ENCODE results near the gene ATG16L1.

The ATG16L1 gene

DNA sequence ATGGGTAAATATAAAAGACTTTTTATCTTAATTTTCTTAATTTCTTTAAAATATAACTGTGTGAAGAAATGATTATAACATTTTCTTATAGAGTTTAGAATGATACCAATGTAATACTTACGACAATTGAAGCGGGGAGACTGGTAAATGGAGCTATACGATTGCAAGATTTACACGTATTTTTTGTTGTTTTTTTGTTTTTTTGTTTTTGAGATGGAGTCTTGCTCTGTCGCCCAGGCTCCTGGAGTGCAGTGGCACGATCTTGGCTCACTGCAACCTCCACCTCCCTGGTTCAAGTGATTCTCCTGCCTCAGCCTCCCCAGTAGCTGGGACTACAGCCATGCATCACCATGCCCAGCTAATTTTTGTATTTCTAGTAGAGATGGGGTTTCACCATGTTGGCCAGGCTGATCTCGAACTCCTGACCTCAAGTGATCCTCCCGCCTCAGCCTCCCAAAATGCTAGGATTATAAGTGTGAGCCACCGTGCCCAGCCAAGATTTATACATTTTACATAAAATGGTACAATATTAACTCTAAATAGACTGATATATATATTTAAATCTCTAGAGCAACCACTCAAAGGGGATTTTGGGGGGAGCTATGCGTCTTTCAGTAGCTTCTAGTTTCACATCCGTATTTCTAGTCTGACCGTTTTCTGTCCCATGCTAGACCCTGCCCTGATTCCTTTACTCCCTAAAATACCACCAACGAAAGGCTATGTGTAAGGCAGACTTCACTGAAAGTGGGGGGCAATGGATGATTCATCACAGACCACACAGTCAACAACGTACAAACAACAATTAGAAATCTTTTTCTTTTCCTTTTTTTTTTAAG is 28.2 kb upstream of the ATG16L1 start:
- H3K4me3 Mint-ChIP-seq, result no peak overlapping the region
- TF ChIP-seq, protein P1, sequence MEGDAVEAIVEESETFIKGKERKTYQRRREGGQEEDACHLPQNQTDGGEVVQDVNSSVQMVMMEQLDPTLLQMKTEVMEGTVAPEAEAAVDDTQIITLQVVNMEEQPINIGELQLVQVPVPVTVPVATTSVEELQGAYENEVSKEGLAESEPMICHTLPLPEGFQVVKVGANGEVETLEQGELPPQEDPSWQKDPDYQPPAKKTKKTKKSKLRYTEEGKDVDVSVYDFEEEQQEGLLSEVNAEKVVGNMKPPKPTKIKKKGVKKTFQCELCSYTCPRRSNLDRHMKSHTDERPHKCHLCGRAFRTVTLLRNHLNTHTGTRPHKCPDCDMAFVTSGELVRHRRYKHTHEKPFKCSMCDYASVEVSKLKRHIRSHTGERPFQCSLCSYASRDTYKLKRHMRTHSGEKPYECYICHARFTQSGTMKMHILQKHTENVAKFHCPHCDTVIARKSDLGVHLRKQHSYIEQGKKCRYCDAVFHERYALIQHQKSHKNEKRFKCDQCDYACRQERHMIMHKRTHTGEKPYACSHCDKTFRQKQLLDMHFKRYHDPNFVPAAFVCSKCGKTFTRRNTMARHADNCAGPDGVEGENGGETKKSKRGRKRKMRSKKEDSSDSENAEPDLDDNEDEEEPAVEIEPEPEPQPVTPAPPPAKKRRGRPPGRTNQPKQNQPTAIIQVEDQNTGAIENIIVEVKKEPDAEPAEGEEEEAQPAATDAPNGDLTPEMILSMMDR (IDR thresholded peaks at IDR 0.05; ENCODE audit: unreplicated experiment in 3 of 3), result no peak
- no peaks in the 10 kb centered on the region for H3K4me1 Mint-ChIP-seq
- no peaks in the 10 kb centered on the region for H3K36me3 Mint-ChIP-seq (ENCODE audit: low read depth)
- H3K27ac Mint-ChIP-seq, result no peak overlapping the region
- H3K27me3 Mint-ChIP-seq (ENCODE audit: low read depth), result peaks cover 12% of the 10 kb centered on the region
- H3K9me3 Mint-ChIP-seq, result no peaks in the 10 kb centered on the region

DNA sequence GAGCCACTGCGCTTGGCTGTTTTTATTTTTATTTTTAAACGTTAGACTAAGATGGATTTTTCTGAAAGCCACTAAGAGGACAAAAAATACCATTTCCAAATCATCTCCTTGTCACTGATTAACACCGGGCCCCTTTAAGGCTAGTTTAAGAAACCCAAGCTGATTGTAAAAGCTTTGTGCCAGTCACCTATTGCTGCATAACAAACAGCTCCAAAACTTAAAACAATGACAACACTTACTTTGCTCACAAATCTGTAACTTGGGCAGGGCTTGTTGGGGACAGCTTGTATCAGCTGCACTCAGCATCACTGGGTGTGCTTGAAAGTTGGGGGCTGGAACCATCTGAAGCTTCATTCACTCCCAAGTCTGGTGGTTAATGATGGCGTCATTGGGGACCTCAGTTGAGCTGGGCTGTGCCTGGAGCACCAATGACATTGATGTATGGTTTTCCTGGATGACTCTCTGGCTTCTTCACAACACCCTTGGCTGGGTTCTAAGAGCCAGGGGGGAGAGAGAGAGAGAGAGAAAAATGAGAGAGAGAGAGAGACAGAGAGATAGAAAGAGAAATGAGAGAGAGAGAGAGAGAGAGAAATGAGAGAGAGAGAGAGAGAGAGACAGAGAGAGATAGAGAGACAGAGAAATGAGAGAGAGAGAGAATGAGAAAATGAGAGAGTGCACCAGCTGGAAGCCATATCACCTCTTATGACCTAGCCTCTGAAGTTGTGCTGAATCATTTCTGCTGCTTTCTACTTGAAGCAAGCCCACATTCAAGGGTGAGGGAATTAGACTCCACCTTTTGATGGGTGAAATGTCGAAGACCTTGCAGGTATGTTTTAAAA is 26.0 kb upstream of the ATG16L1 start:
- no peak overlapping the region for H3K4me3 Mint-ChIP-seq
- no peaks in the 10 kb centered on the region for H3K36me3 Mint-ChIP-seq (ENCODE audit: low read depth)
- H3K9me3 Mint-ChIP-seq, result no peaks in the 10 kb centered on the region
- H3K27me3 Mint-ChIP-seq (ENCODE audit: low read depth), result peaks cover 12% of the 10 kb centered on the region
- no peaks in the 10 kb centered on the region for H3K4me1 Mint-ChIP-seq
- TF ChIP-seq, protein P1 (IDR thresholded peaks at IDR 0.05; ENCODE audit: unreplicated experiment in 3 of 3), result no peak
- no peak overlapping the region for H3K27ac Mint-ChIP-seq

- H3K27me3 Mint-ChIP-seq (ENCODE audit: low read depth), result peaks cover 12% of the 10 kb centered on the region
- no peak overlapping the region for H3K27ac Mint-ChIP-seq
- H3K36me3 Mint-ChIP-seq (ENCODE audit: low read depth), result no peaks in the 10 kb centered on the region
- TF ChIP-seq, protein P1 (IDR thresholded peaks at IDR 0.05; ENCODE audit: unreplicated experiment in 3 of 3), result no peak
- no peaks in the 10 kb centered on the region for H3K9me3 Mint-ChIP-seq
- no peak overlapping the region for H3K4me3 Mint-ChIP-seq
- no peaks in the 10 kb centered on the region for H3K4me1 Mint-ChIP-seq
Measured at GRCh38 chr2:233226511-233227031, 24.9 kb upstream of the ATG16L1 start.

- Mint-ChIP-seq H3K36me3 (ENCODE audit: low read depth) (no peaks in the 10 kb centered on the region), H3K9me3 (no peaks in the 10 kb centered on the region), H3K4me1 (no peaks in the 10 kb centered on the region), H3K4me3 (no peak overlapping the region), H3K27ac (no peak overlapping the region), H3K27me3 (ENCODE audit: low read depth) (peaks cover 11% of the 10 kb centered on the region)
- TF ChIP-seq, protein P1 (IDR thresholded peaks at IDR 0.05; ENCODE audit: unreplicated experiment in 3 of 3), result no peak
Measured at GRCh38 chr2:233227346-233227978, 24.0 kb upstream of the ATG16L1 start.

DNA sequence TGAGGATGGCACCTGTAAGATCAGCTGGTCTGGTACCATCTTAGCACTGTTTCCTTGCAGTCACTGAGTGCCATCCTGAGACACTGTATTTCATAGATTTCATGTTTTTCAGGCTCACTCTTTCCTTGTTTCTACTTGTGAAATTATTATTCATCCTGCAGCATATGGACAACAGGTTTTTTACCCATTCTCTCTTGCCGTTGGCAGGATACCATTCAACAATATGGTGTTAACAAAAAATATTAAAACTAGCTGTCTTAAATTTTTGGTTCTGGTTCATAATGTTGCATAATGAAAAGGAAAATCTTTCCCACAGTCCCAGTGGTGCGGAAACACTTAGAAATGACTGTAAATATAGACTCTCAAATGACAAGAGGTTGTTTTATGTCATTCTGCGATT is 23.1 kb upstream of the ATG16L1 start:
- Mint-ChIP-seq H3K27ac (no peak overlapping the region), H3K36me3 (ENCODE audit: low read depth) (no peaks in the 10 kb centered on the region), H3K4me1 (no peaks in the 10 kb centered on the region), H3K4me3 (no peak overlapping the region), H3K27me3 (ENCODE audit: low read depth) (peaks cover 8% of the 10 kb centered on the region), H3K9me3 (no peaks in the 10 kb centered on the region)
- TF ChIP-seq, protein P1 (IDR thresholded peaks at IDR 0.05; ENCODE audit: unreplicated experiment in 3 of 3), result no peak

Measured in nephron (organoid).